Measurements from ENCODE around the gene PTPN5. TPM values are rescaled to one million over a fixed set of nuclear protein-coding genes. Genes with fewer than 3 reads are reported as not detected.

PTPN5 gene
- total RNA-seq, 4 donors from 2014 or later: 0.44 to 1.1 (median 0.56) TPM; not detected in 1

DNA sequence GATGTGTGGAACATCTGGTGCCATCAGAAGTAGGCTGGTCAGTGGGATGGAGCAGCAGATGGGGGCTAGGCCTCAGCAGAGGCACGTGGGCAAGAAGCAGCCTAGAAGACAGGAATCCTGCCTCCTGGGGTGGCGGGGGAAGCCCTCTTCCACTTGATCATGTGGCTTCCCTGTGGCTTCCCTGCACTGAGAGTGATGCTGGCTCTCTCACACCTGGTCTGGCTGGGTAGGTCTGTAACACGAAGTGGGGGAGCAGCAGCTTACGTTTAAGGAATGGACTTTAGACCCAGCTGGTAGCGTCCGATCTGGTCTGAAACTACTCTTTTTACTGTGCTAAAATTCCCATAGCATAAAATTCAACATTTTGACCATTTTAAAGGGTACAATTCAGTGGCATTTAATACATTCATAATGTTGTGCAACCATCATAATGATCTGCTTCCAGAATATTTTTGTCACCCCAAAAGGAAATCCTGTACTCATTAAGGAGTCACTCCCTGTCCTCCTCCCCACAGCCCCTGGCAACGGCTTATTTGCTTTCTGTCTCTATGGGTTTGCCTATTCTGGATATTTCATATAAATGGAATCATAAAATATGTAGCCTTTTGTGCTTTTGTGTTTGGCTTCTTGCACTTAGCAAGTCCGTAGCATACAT lies 21.7 kb downstream of the PTPN5 start:
- H3K36me3 ChIP-seq: no peaks in the 10 kb centered on the region
- H3K4me3 ChIP-seq (replicated peaks in 1 of 3): no peak overlapping the region
- 50 to 58% methylated on average over 8 of the region's 8 CpGs for WGBS, 2 donors
- H3K4me1 ChIP-seq: no peaks in the 10 kb centered on the region
- H3K27ac ChIP-seq: no peak overlapping the region
- TF ChIP-seq, protein P1, sequence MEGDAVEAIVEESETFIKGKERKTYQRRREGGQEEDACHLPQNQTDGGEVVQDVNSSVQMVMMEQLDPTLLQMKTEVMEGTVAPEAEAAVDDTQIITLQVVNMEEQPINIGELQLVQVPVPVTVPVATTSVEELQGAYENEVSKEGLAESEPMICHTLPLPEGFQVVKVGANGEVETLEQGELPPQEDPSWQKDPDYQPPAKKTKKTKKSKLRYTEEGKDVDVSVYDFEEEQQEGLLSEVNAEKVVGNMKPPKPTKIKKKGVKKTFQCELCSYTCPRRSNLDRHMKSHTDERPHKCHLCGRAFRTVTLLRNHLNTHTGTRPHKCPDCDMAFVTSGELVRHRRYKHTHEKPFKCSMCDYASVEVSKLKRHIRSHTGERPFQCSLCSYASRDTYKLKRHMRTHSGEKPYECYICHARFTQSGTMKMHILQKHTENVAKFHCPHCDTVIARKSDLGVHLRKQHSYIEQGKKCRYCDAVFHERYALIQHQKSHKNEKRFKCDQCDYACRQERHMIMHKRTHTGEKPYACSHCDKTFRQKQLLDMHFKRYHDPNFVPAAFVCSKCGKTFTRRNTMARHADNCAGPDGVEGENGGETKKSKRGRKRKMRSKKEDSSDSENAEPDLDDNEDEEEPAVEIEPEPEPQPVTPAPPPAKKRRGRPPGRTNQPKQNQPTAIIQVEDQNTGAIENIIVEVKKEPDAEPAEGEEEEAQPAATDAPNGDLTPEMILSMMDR (IDR thresholded peaks at IDR 0.05): no peak
- no peak for TF ChIP-seq POLR2A (IDR thresholded peaks at IDR 0.05)
- intact Hi-C loops (cut with DNase I): no loop called here
- no peaks in the 10 kb centered on the region for H3K9me3 ChIP-seq
- no peak for DNase-seq
- no peaks in the 10 kb centered on the region for H3K27me3 ChIP-seq

- no peak for TF ChIP-seq POLR2A (IDR thresholded peaks at IDR 0.05)
- TF ChIP-seq, protein P1 (IDR thresholded peaks at IDR 0.05): no peak
- no peaks in the 10 kb centered on the region for H3K36me3 ChIP-seq
- intact Hi-C loops (cut with DNase I): no loop called here
- no peak overlapping the region for H3K4me3 ChIP-seq (replicated peaks in 1 of 3)
- no peaks in the 10 kb centered on the region for H3K9me3 ChIP-seq
- DNase-seq: no peak
- no peaks in the 10 kb centered on the region for H3K27me3 ChIP-seq
- WGBS, 2 donors: 73 to 78% methylated on average over 5 of the region's 5 CpGs
- H3K27ac ChIP-seq: no peak overlapping the region
- H3K4me1 ChIP-seq: no peaks in the 10 kb centered on the region
Measured at GRCh38 chr11:18768978-18769377, 22.6 kb downstream of the PTPN5 start.

GRCh38 chr11:18768472-18768901 lies 23.1 kb downstream of the PTPN5 start:
- intact Hi-C loops (cut with DNase I): no loop called here
- WGBS, 2 donors: 50 to 54% methylated on average over 4 of the region's 4 CpGs
- Histone ChIP-seq H3K9me3 (no peaks in the 10 kb centered on the region), H3K4me1 (no peaks in the 10 kb centered on the region), H3K27me3 (no peaks in the 10 kb centered on the region), H3K4me3 (replicated peaks in 1 of 3) (no peak overlapping the region), H3K36me3 (no peaks in the 10 kb centered on the region), H3K27ac (no peak overlapping the region)
- TF ChIP-seq, protein P1 (IDR thresholded peaks at IDR 0.05): no peak
- TF ChIP-seq POLR2A (IDR thresholded peaks at IDR 0.05): no peak
- no peak for DNase-seq

DNA sequence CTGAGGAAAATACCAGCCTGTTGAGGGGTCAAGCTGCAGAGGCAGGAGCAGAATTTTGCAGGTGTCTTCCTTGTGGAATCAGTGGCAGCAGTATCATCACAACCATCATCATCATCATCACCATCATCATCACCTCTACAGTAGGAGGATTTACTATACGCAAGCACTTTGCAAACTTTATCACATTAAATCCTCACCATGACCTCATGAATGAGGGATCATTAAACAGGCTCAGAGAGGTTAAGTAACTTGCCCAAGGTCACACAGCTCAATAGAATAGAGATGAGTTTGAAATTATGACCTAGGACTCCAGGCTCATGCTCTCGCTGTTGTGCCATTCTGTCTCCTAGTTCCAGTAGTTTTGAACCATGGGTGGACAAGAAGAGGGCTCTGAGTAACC lies 25.6 kb downstream of the PTPN5 start:
- no peak overlapping the region for H3K4me3 ChIP-seq (replicated peaks in 1 of 3)
- intact Hi-C loops (cut with DNase I): no loop called here
- no peaks in the 10 kb centered on the region for H3K27me3 ChIP-seq

DNA sequence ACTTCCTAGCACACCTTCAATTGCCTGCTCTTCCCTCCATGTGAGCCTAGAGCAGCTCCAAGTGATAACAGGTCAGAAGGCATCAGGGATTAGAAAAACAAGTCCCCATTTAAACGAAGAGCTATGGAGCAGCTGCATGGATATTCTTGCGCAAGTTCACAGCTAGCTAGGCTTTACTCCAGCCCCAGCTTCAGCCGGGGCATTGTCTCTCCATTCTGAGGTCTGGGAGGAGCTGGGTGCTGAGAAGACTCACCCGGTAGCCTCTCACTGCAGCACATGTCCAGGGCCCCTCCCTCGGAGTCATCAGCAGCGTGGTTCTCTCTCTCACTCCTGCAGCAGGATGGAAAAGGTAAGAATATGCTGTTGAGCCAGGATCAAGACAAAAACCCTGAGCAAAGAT lies 26.0 kb downstream of the PTPN5 start:
- 63 to 70% methylated on average over 6 of the region's 6 CpGs for WGBS, 2 donors

More for the DNA sequence above, 25.6 kb downstream of the PTPN5 start:
- H3K27ac ChIP-seq: no peak overlapping the region
- no peaks in the 10 kb centered on the region for H3K9me3 ChIP-seq
- H3K36me3 ChIP-seq: no peaks in the 10 kb centered on the region
- TF ChIP-seq, protein P1 (IDR thresholded peaks at IDR 0.05): no peak
- no peak for TF ChIP-seq POLR2A (IDR thresholded peaks at IDR 0.05)
- no peak for DNase-seq
- H3K4me1 ChIP-seq: no peaks in the 10 kb centered on the region
- 94 to 98% methylated on average over 2 of the region's 2 CpGs for WGBS, 2 donors

More for the DNA sequence above, 26.0 kb downstream of the PTPN5 start:
- H3K27me3 ChIP-seq: no peaks in the 10 kb centered on the region
- intact Hi-C loops (cut with DNase I): no loop called here
- no peak overlapping the region for H3K4me3 ChIP-seq (replicated peaks in 1 of 3)
- H3K27ac ChIP-seq: no peak overlapping the region
- H3K4me1 ChIP-seq: no peaks in the 10 kb centered on the region
- no peaks in the 10 kb centered on the region for H3K36me3 ChIP-seq
- no peak for DNase-seq
- TF ChIP-seq, protein P1 (IDR thresholded peaks at IDR 0.05): no peak
- TF ChIP-seq POLR2A (IDR thresholded peaks at IDR 0.05): no peak
- no peaks in the 10 kb centered on the region for H3K9me3 ChIP-seq
